Prostate gland (tissue), 2 donors: ENCODE measurements around the gene RPS6KA3. TPM values are rescaled to one million over a fixed set of nuclear protein-coding genes. Genes with fewer than 3 reads are reported as not detected.

Experiments used
- DNase-seq: peaks from one replicate; pipeline ENCODE4 v3.0.0-alpha.2; 2019; ENCODE audit warnings: low spot score
- H3K27ac ChIP-seq, 2 donors: fragments of 200-600 bp; sonication (generic); 2 replicates each; pipeline ENCODE4 v1.5.1; 2017 to 2019
- H3K27me3 ChIP-seq: fragments of 200-600 bp; sonication (generic); replicated peaks from 2 replicates; pipeline ENCODE4 v1.5.1; 2019; ENCODE audit not compliant: insufficient read depth
- H3K36me3 ChIP-seq, 2 donors: fragments of 200-600 bp; sonication (generic); 1 replicate in 1 of 2; 2 replicates in 1 of 2; pipeline versions ENCODE4 v1.5.1 to v1.8.1; 2017 to 2019
- H3K4me1 ChIP-seq: fragments of 200-600 bp; sonication (generic); replicated peaks from 2 replicates; pipeline ENCODE4 v1.5.1; 2019
- H3K4me3 ChIP-seq, 2 donors: fragments of 200-600 bp; sonication (generic); 2 replicates each; pipeline ENCODE4 v1.5.1; 2017 to 2019
- H3K9me3 ChIP-seq: fragments of 200-600 bp; sonication (generic); 2 replicates; pipeline ENCODE4 v1.5.1; 2017
- POLR2A ChIP-seq: fragments of 450-650 bp; IDR thresholded peaks from one replicate; pipeline ENCODE4 v1.6.1; 2016; ENCODE audit warnings: antibody characterized with exemption, mild to moderate bottlenecking
- POLR2AphosphoS5 ChIP-seq: sonication (generic); formaldehyde crosslinking; IDR thresholded peaks from one replicate; pipeline ENCODE4 v1.6.1; 2017; ENCODE audit warnings: antibody characterized with exemption
- WGBS: methylation state at CpG from one replicate; pipeline ENCODE4 v1.1.5; 2018; 5-methylcytosine and 5-hydroxymethylcytosine counted together
- intact Hi-C: fragments of 100-400 bp; cut with DNase I; formaldehyde crosslinking; loops from one replicate; pipeline ENCODE4 v1.14.2; 2022
- total RNA-seq, 2 donors: library from RNA; depleted of rRNA; stranded (reverse); fragments of >200 nt; gene quantifications; one replicate each; pipeline ENCODE4 v1.1.0, GENCODE V29; 2016
- TF ChIP-seq, protein P1 (sequence below), 4 experiments: fragments of 200-600 bp in 2 of 4; fragments of 450-650 bp in 2 of 4; sonication (generic) in 2 of 4; IDR thresholded peaks; 1 replicate in 3 of 4; 2 replicates in 1 of 4; pipeline ENCODE4 v1.5.1; 2016 to 2019; ENCODE audit warnings: antibody characterized with exemption in 4 of 4, mild to moderate bottlenecking in 2 of 4, moderate library complexity in 2 of 4

Gene RPS6KA3
- total RNA-seq, 2 donors from 2014 or later: 19.8 to 52.8 TPM

GRCh38 chrX:20229155-20229554, 37.6 kb downstream of the RPS6KA3 start:
- Histone ChIP-seq H3K4me3 (no peak overlapping the region), H3K9me3 (no peaks in the 10 kb centered on the region), H3K27me3 (no peaks in the 10 kb centered on the region), H3K4me1 (no peaks in the 10 kb centered on the region), H3K27ac (no peak overlapping the region), H3K36me3 (no peaks in the 10 kb centered on the region)
- no peak for DNase-seq
- WGBS: 98% methylated on average over 3 of the region's 3 CpGs
- TF ChIP-seq POLR2AphosphoS5 (no peak), POLR2A (no peak)
- TF ChIP-seq, protein P1, sequence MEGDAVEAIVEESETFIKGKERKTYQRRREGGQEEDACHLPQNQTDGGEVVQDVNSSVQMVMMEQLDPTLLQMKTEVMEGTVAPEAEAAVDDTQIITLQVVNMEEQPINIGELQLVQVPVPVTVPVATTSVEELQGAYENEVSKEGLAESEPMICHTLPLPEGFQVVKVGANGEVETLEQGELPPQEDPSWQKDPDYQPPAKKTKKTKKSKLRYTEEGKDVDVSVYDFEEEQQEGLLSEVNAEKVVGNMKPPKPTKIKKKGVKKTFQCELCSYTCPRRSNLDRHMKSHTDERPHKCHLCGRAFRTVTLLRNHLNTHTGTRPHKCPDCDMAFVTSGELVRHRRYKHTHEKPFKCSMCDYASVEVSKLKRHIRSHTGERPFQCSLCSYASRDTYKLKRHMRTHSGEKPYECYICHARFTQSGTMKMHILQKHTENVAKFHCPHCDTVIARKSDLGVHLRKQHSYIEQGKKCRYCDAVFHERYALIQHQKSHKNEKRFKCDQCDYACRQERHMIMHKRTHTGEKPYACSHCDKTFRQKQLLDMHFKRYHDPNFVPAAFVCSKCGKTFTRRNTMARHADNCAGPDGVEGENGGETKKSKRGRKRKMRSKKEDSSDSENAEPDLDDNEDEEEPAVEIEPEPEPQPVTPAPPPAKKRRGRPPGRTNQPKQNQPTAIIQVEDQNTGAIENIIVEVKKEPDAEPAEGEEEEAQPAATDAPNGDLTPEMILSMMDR (IDR thresholded peaks at IDR 0.05): no peak
- intact Hi-C loops: no loop called here

- Histone ChIP-seq H3K36me3 (no peaks in the 10 kb centered on the region), H3K4me1 (no peaks in the 10 kb centered on the region), H3K9me3 (no peaks in the 10 kb centered on the region), H3K27ac (no peak overlapping the region), H3K4me3 (no peak overlapping the region), H3K27me3 (no peaks in the 10 kb centered on the region)
- whole genome bisulfite sequencing: 79% methylated on average over 2 of the region's 2 CpGs
- no peak for TF ChIP-seq POLR2AphosphoS5
- TF ChIP-seq, protein P1 (IDR thresholded peaks at IDR 0.05): no peak
- TF ChIP-seq POLR2A: no peak
- DNase-seq: no peak
- intact Hi-C loops: no loop called here
These were observed 38.5 kb downstream of the RPS6KA3 start for GRCh38 chrX:20228245-20228644.

DNA sequence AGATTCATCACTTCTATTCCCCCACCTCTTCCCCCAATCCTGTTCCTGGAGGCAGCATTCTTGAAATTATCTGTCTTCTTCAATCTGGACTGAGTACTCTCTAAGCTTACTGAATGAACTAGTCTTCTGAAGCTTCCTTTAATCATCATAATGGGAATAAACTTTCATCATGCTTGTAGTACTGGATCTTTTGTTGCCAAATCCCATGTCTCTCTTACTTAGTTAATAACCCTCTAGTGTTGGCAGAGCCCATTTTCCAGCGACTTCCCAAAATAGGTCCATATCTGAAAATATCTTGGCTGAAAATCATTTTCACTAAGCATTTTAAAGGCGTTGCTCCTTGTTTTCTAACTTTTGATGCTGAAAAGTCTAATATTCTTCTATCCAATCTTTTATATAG, 39.6 kb downstream of the RPS6KA3 start:
- H3K27ac ChIP-seq: no peak overlapping the region
- WGBS: 75% methylated on average over 2 of the region's 2 CpGs
- TF ChIP-seq, protein P1 (IDR thresholded peaks at IDR 0.05): no peak
- TF ChIP-seq POLR2A (no peak), POLR2AphosphoS5 (no peak)
- intact Hi-C loops: no loop called here
- H3K9me3 ChIP-seq: no peaks in the 10 kb centered on the region
- H3K4me3 ChIP-seq: no peak overlapping the region
- no peaks in the 10 kb centered on the region for H3K36me3 ChIP-seq
- no peaks in the 10 kb centered on the region for H3K4me1 ChIP-seq
- no peaks in the 10 kb centered on the region for H3K27me3 ChIP-seq
- no peak for DNase-seq

DNA sequence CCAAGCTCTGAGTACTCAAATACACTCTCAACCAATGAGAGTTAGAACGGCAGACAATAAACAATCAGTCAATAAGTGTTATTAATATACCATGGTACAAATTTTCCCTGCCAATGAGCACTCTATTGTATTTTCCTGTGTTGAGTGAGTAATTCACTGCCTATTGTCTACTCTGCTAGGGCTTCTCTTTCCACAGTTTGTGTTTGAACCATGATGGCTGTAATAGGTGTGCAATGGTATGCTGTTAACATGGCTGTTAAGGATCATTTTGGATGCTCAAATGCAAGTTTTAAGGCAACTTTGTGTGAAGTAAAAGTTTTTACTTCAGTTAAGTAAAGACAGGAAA, 41.2 kb downstream of the RPS6KA3 start:
- H3K4me3 ChIP-seq: no peak overlapping the region
- H3K9me3 ChIP-seq: no peaks in the 10 kb centered on the region
- no peak for DNase-seq
- H3K4me1 ChIP-seq: no peaks in the 10 kb centered on the region
- 88% methylated on average over 1 of the region's 1 CpG for WGBS
- H3K27me3 ChIP-seq: no peaks in the 10 kb centered on the region
- TF ChIP-seq POLR2AphosphoS5: no peak
- TF ChIP-seq, protein P1 (IDR thresholded peaks at IDR 0.05): no peak
- no peak for TF ChIP-seq POLR2A
- intact Hi-C loops: no loop called here
- H3K27ac ChIP-seq: no peak overlapping the region
- no peaks in the 10 kb centered on the region for H3K36me3 ChIP-seq

DNA sequence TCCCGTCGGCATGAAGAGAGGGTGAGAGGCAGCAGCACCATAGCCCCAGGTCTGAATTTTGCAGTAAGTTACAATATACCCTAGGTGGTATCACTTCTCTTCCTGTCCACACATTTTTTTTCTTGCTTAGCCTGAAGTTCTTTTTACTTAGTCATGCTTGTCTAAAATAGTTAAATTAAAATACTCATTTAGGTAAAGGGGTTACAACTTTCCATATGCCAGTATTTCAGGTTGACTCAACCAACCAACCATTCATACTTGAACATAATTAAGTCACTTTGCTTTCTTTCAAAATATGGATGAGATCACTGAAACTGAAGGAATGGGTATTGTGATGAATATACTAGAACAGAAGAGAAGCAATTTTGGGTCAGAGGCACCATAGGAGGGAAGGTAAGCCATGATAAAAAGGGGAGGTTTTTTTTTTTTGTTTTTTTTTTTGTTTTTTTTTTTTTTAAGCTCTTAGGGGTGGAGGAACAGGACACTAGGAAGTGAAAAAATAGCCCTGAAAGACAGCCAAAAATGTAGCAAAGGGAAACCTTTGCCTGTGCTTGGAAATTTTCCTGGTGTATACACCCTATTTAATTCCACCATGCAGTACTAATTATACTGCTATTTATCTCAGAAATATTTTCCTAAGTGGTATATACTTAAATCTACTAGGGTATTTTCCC, 41.8 kb downstream of the RPS6KA3 start:
- intact Hi-C loops: no loop called here
- no peaks in the 10 kb centered on the region for H3K9me3 ChIP-seq
- no peaks in the 10 kb centered on the region for H3K36me3 ChIP-seq
- no peak for TF ChIP-seq POLR2AphosphoS5
- TF ChIP-seq, protein P1 (IDR thresholded peaks at IDR 0.05): no peak
- no peak for TF ChIP-seq POLR2A
- no peak overlapping the region for H3K4me3 ChIP-seq
- DNase-seq: no peak
- no peak overlapping the region for H3K27ac ChIP-seq
- H3K27me3 ChIP-seq: no peaks in the 10 kb centered on the region
- 94% methylated on average over 2 of the region's 2 CpGs for WGBS
- H3K4me1 ChIP-seq: no peaks in the 10 kb centered on the region
